OCI-LY1 (cell line): ENCODE results near the gene GSG1L.
"Not testable (repeated sequence)": the region's sequence is repeated elsewhere in the genome, so short reads cannot be mapped to it uniquely, and the experiment has no call there.

Experiments
- CTCF ChIP-seq: fragments of 200-600 bp; sonication (generic), shearing (Covaris generic); IDR thresholded peaks from 2 replicates; pipeline ENCODE4 v1.5.1; 2017; ENCODE audit warnings: mild to moderate bottlenecking, antibody characterized with exemption, low read length, moderate library complexity, mixed read lengths
- EZH2 ChIP-seq: fragments of 200-600 bp; sonication (generic), shearing (Covaris generic); IDR thresholded peaks from 2 replicates; pipeline ENCODE4 v1.8.0; 2017; ENCODE audit warnings: borderline replicate concordance, mixed run types, mild to moderate bottlenecking, antibody characterized with exemption, low read length, moderate library complexity, mixed read lengths

- not testable (repeated sequence) for TF ChIP-seq CTCF, EZH2
These were observed 320.5 kb downstream of the GSG1L start for GRCh38 chr16:27743001-27743400.
